GM19395 (cell line): Measurements from ENCODE around the gene AFAP1.

Source experiments
- ATAC-seq: cut with Tn5 transposase; IDR thresholded peaks from one replicate; pipeline ENCODE4 v1.9.1; 2021; ENCODE audit warnings: mild to moderate bottlenecking, moderate library complexity; ENCODE audit not compliant: unreplicated experiment

Gene AFAP1

DNA sequence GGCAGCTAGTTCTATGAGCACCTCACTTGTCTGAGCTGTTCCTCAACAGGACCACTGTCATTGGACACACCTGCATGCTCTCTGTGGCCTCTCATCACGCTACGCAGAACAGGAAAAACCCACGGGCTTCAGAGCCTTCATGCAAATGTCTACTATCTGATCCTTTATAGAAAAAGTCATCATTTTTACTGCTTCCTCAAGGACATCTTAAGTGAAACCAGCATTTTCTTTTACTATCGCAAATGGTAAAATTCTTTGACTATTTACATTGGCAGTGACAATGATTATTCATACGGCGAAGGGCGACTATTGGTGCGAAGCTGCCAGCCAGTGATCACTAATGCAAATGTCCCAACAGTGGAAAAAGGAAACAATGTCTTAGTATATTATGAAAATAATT lies 147.0 kb downstream of the AFAP1 start:
- no peak for ATAC-seq

DNA sequence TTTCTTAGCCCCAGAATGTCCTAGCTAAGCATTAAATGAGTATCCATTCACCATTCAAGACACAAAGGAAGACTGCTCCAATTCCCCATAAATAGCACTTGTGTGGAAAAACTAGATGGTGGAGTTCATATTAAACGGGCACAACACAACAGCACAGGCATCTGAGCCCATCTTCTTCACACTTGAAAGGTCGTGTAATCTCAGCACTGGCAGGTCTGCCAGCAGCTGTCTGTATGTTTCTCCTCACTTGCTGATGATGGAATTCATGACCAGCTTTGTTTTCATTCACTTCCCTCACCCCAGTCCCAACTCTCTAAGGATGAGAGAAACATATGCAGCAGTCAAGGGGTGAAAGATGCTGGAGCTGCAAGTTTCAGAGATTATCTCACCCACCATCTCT lies 148.7 kb downstream of the AFAP1 start:
- no peak for ATAC-seq

DNA sequence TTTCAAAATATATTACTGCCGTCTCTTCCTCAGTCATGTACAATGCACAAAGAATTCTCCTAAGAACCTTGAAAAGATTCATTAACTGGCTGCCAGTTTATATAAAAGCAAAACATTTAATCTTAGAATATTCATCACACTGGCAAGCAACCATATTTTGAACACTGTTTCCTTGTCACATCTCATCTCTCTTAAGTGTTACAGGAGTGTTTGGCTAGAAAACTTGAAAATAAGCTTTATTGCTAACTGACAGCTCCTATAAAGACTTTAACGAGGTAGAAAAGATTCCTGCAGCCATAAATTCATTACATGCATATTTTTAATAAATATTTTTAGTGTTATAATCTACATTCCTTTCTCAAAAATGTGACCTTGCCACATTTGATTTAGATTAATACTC lies 149.6 kb downstream of the AFAP1 start:
- no peak for ATAC-seq

DNA sequence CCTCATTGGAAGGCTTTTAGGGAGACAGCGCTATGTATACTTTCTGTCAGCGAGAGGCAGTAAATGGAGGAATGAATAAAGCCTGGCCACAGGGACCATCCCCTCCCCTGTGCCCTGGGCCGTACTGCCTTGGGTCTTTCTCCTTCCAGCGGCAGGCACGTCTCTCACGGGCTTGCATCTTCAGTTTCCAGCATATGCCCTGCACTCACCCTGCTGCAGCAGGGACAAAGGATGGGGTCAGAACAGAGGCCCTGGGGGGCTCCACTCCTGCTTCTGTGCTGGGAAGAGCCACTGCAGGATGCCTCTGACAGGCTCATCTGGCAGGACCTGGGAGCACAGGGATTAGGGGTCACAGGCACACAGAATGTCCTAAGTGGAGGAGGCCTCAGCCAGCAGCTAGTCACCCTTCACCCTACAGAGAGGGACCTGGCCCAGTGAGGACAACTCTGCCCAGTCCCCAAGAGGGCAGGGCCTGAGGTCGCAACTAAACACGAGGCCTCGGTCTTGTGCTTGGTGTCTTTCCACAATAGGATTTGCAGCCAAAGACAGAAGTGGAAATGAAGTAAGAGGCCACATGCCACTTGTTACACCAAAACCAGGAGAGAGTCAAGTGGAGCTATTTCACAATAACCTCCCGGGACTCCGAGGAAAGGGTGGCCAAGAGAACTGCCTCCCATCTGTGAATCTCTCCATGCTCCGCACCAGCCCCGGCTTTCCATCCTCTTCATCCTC lies 150.8 kb downstream of the AFAP1 start:
- no peak for ATAC-seq

DNA sequence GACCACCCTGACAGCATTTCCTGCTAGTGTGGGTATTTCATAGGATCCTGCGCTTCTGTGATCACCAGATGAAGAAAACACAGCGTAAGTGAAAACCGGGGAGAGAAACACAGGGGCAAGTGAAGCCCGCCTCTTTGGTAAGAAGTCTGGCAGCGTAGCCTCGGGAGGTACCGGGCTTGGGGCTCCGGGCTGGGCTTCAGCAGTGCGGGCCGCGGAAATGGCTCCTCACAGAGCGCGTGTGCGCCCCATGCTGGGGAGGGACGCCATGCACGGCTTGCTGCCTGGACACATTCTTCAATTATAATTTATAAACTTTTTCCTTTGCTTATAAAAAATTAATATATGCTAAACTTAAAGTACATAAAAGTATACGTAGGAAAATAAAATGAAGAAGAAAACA lies 151.5 kb downstream of the AFAP1 start:
- no peak for ATAC-seq

DNA sequence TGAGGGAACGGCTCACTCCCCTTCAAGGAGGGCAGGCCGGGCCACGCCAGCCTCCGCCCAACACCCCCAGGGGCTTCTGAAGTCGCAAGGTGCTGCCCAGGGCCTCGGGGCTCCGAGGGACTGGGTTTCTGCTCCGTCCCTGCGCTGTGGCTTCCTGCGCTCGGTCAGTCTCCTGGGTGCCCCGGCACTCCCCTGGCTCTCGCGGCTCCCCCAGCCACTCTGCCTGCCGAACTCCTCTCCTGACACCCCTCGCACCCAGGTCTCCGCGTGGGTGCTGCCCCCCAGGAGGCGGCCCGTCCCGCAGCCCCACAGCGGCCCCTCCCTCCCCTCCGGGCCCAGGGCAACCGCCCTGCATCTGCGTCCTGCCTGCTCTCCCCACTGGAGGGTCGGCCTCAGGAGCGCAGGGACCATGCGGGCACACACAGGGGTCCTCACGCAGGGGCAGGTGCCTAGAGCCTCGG lies 151.9 kb downstream of the AFAP1 start:
- no peak for ATAC-seq

DNA sequence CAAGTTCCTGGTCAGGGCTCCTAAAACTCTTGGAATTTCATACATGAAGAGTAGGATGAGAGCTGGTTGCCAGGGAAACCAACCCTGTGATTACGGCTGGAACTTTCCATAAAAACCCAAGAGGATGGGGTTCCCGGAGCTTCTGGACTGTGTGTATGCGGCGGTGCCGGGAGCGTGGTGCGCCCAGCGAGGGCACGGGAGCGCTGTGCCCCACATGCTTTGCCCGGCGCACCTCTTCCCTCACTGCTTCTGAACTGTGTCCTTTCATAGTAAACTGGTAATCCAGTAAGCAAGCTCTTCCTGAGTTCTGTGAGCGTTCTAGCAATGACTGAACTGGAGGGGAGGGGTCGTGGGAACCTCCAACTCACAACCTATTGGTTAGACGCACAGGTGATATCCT lies 152.6 kb downstream of the AFAP1 start:
- ATAC-seq: no peak

DNA sequence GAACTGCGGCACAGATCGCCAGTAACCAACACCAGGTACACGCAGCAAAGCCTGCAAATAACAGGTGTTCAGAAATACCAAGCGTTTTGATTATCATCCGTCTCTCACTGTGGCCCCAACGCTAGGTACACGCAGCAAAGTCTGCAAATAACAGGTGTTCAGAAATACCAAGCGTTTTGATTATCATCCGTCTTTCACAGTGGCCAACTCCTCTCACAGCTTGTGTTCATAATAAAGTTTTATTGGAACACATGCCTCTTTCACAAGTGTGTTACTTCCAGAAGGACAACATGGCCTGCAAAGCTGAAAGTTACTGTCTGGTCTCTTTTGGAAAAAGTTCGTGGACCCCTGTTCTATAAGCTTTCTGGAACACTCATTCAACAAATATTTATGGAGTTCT lies 153.1 kb downstream of the AFAP1 start:
- no peak for ATAC-seq

DNA sequence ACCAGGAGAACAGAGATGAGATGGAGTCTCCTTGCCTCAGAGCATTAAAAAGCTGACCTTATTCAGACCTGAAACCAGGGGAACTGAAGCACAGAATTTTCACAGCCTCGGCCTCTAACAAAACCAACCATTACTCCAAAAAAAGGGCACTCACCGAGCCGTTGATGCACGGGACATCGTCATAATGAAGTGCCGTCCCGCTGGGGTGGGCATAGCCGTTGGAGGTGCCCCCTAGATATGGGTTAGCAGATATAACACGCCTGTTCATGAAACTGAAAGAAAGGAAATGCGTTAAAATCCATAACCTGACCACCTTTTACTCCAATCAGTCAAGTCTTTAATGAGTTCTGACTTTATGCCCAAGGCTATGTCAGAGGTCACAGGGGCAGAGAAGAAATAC lies 153.6 kb downstream of the AFAP1 start:
- ATAC-seq: no peak

DNA sequence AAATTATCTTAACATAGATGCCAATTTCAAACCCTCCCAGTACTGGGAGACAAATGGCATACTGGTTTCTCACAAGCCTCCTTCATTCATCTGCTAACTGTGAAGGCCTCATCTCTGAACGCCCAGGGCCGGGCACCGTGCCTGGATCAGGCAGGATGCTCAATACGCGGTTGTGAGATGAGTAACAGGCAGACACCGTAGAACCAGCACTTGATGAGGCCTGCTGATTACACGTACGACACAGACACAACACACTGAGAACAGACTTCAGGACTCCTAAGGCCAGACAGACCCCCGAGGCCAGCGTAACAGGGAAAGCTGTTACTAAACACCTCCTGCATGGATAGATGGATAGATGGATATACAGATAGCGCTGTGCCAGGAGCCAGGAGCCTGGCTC lies 154.6 kb downstream of the AFAP1 start:
- no peak for ATAC-seq

DNA sequence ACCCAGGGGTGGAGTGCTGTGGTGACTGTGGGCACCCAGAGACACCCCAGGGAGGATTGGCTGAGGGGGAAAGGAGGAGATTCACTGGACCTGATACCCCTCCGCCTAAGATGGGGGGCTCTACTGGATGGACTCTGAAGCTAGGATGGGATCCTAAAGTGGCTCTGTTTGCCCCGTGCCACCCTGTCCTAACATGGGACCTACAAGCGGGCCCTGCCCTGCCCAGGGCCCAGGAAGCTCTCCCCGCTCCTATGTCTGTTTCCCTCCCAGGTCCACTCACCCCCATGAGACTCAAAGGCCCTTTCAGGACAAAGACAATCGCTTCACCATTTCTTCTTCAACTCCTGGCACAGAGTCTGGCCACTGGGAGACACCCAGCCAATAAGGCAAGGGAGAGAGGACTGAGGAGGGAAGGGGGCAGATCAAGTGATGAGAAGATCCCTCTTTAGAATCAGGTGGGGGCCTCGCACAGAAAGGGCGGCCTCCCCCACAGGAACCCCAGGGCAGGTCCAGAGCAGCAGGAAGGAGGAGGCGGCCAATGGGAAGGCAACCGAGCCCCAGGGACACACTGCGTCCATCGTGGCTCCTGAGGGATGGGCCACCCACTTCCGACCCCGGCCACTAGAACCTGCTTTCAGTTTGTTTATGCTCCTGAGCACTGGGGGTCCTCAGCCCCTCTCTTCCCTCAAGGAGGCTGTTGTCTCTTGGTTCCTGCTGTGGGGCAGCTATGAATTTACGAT lies 155.4 kb downstream of the AFAP1 start:
- no peak for ATAC-seq

DNA sequence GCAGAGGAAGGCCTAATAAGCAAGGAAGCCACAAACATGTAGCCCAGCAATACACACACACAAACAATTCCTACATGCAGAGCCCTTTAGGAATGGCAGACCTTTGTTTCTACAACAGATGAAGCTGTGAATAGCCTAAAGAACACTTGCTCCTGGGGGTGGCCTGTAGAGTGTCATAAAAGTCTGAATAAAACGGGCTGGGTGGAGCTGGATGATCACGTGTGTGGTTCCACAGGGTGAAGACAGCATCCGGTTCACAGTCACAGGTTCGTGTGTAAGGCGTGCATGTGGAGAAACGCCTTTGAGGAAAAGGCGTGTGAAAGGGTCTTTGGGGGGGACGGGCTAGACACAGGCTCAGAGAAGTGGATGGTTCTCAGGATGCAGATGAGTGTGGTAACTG lies 156.1 kb downstream of the AFAP1 start:
- ATAC-seq: no peak

DNA sequence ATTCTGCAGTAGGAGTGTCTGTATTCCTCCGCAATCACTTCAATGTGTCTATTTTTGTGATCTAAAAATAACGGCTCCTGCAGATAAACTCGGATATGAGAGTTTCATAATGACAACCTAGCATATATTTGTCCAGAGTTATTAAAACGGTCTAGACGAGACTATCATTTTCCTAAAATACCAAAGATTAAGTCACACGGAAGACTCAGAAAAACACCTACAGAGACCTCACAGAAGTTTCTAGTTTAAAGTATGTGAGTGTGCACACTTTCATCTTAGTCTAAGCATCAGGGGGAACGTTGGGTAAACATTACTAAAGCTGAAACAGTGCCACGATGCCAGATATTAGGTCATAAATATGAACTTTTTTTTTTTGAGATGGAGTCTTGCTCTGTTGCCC lies 156.9 kb downstream of the AFAP1 start:
- no peak for ATAC-seq

DNA sequence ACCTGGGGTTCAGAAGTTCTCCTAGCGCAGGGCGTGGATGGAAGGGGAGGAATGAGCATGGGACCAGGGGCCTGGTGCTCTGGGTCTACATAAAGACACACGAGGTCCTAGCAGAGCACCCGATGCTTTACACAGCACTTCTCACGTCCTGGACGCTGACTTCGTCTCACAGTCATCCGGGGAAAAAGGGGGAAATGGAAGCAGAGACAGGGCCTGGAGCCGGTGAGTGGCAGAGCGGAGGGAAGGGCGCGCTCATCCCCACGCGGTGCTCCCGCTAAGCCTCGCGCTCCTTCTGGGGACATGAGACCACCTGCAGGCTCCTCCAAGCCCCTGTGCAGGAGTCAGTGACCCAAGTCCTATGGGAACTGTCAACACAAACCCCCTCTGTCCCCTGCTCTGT lies 157.7 kb downstream of the AFAP1 start:
- no peak for ATAC-seq

DNA sequence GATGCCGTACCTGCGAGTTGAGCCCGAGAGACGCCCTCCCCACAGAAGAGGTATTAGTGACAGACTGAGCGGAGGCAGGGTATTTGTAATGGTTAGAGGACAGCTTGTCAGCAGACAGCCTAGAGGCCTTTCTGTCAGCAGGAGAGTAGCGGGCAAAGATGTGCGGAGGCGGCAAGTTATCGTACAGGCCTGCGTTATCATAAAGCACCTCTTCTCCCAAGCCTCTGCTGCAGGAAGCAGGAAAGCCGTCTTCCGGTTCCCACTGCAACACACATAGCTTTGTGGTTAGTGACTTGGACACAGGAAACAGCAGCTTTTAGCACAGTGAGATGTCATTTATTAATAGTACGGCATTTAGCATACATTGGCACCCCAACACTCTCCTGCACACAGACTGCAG lies 158.3 kb downstream of the AFAP1 start:
- no peak for ATAC-seq

DNA sequence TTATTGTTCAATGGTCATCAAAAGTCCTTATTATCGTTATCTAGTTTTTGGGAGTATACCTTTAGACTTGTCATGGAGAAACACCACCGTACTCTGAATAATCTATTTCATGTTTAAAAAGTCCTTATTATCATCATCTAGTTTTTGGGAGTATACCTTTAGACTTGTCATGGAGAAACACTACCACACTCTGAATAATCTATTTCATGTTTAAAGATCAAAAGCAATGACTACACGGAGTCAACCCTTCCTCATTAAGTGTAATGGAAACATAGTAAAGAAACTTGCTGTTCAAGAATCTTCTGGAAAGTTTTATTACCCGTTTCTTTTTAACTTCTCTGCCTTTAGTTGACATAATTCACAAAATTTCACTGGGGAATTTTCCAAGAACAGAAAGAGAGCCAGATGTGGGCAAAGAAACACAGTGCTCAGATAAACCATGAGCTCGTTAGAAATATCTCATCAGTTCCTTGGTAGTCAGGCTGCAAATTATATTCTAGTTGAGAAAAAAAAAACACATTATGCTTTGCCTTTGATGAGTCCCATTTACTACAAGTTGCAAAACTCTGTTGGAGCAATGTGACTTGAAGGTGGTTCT lies 158.8 kb downstream of the AFAP1 start:
- ATAC-seq: no peak

DNA sequence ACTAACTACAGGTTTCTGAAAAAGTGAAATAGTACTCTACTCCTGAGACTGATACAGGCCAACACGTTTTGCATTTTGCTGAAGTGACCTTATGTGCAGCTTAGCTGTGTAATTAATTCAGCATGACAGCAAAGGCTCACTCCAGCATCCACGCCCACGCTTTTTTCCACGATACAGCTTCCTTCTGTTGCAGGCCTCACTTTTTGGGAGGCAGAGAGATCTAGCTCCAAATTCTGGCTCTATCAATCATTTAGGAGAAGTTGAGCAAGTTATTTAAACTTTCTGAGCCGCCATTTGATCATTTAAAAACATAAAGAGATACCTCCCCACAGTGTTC lies 160.3 kb downstream of the AFAP1 start:
- ATAC-seq: no peak

DNA sequence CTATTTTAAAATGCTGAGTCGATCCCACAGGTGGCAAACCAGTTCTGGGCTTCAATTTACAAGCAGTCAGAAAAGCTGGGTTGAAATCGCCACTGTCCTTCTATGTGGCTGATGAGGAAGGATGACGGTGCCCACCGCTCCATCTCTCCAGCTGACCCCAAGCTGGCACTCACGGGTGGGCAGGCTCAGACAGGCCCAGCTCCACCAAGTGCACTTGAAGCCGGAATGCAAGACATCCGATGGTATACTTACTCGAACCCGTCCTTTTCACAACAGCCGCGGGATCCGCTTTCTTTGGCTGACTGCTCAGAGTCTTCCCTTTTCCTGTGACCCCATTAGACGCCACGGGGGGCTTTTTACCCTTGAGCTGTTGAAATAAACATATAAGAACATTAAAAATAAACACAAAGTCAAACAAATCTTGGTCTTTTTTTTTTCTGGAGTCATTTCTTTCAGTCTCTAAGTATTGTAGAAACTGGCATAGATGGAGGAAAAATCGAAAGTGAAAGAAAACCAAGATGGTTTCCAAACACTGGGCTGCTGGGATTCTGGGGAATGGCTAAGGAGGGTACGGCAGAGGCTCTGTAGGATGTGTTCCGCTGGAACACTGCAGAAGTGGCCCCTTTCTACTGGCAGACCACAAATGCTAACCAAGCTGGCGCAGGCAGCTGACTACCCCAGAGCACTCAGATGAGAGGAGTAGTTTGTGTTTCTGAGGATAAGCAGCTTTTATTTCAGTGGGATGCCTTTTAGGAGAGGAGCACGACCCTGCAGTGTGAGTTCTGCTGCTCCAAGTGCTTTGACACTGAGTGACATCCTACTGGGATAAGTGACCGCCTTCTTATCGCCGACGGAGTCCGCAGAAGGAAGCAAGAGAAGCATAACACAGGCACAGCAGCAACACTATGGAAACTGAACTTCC lies 160.9 kb downstream of the AFAP1 start:
- no peak for ATAC-seq

DNA sequence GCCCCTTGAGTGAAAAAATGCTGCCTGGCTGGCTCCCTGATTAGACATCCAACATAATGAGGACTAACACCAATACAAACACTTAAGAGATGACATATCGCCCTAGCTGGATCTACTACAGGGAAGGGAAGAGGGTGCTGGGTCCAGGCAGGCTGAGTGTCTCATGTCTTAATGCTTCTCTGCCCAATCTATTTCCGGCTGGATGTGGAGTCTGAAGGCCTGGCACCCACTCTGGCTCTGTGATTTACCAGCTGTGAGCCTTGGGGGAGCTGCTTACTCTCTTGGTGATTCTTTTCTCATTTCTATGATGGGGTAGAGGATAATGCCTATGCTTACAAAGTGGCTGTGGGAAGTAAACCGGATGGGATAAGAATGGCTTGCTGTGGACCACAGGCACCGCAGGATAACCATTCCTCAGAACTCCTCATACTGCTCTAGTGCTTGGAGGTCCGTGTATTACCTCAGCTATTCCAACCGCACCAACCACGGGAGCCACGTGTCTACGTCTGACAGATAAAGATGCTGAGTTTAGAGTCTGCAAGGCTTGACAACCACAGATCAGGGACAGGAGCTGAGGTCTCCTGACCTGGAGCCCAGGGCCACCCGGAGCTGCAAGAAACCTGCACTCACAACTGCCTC lies 161.7 kb downstream of the AFAP1 start:
- ATAC-seq: no peak

DNA sequence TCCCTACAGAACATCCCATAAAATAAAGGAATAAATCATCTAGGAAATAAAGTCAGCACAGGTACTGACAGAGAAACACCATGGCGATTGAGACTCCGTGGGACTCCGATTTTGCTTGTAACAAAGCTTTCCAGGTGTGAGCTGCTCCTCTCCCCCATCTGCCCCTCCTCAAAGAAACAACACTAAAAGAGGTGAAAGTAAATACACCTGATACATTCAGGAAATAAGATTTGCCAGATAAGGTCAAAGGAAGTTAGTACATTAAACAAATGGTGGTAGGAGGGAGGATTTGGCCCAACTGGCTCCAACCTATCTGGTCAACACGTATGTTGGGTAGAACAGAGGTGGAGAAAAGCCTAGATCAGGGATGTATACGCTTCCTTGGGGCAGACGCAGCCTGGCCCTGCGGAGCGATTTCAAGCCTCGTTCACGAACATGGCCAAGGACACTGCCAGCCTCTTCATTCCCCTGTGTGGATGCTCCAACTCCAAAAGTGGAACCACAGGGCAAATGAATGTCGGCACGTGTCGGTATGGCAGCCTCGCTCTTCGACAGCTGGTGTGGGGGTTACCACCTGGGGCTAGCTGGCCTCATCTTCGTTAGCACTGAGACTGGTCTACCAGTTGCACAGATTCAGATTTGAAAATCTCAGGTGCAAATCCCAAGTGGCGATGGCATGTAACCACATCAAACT lies 162.5 kb downstream of the AFAP1 start:
- ATAC-seq: no peak
